ENCODE results near the gene ISY1. TPM values are rescaled to one million over a fixed set of nuclear protein-coding genes. Genes with fewer than 3 reads are reported as not detected.

ISY1 gene
- total and polyA plus RNA-seq, 2 donors from 2014 or later, result 22.4 to 27.1 TPM

GRCh38 chr3:129104051-129104450 is 56.8 kb downstream of the ISY1 start:
- H3K9ac ChIP-seq (ENCODE audit: low read length in 3 of 3), result no peak overlapping the region
- H3K36me3 ChIP-seq (ENCODE audit: control insufficient read depth in 2 of 3, insufficient read depth in 3 of 3, low read length in 3 of 3), result peaks cover 0 to 5% (median 0%) of the 10 kb centered on the region in 3 donors
- no peaks in the 10 kb centered on the region for H3K9me3 ChIP-seq (ENCODE audit: control insufficient read depth in 2 of 3, insufficient read depth in 1 of 3, low read length in 3 of 3)
- H3K27me3 ChIP-seq (ENCODE audit: control insufficient read depth, insufficient read depth, low read length), result no peaks in the 10 kb centered on the region
- peaks cover 0 to 13% (median 0%) of the 10 kb centered on the region in 3 donors for H3K4me1 ChIP-seq (ENCODE audit: control insufficient read depth in 2 of 3, insufficient read depth in 2 of 3, low read depth in 1 of 3, low read length in 3 of 3)
- no peak for TF ChIP-seq CTCF (IDR thresholded peaks at IDR 0.05; ENCODE audit: borderline replicate concordance, extremely low read depth, insufficient read depth)
- no peak overlapping the region for H3K4me3 ChIP-seq (ENCODE audit: low read length in 3 of 3)
- DNase-seq, result no peak
- no peak overlapping the region for H3K27ac ChIP-seq (ENCODE audit: low read depth in 2 of 2, low read length in 2 of 2)
- intact Hi-C loops (cut with DNase I), result no loop called here
- FAIRE-seq, result no peak

GRCh38 chr3:129103296-129103695 is 57.6 kb downstream of the ISY1 start:
- Histone ChIP-seq H3K4me1 (ENCODE audit: control insufficient read depth in 2 of 3, insufficient read depth in 2 of 3, low read depth in 1 of 3, low read length in 3 of 3) (peaks cover 0 to 13% (median 0%) of the 10 kb centered on the region in 3 donors), H3K27me3 (ENCODE audit: control insufficient read depth, insufficient read depth, low read length) (no peaks in the 10 kb centered on the region), H3K4me3 (ENCODE audit: low read length in 3 of 3) (no peak overlapping the region), H3K9ac (ENCODE audit: low read length in 3 of 3) (no peak overlapping the region), H3K27ac (ENCODE audit: low read depth in 2 of 2, low read length in 2 of 2) (no peak overlapping the region), H3K9me3 (ENCODE audit: control insufficient read depth in 2 of 3, insufficient read depth in 1 of 3, low read length in 3 of 3) (no peaks in the 10 kb centered on the region), H3K36me3 (ENCODE audit: control insufficient read depth in 2 of 3, insufficient read depth in 3 of 3, low read length in 3 of 3) (peaks cover 0 to 5% (median 0%) of the 10 kb centered on the region in 3 donors)
- FAIRE-seq (no peak), DNase-seq (peak in 1 of 5 donors; percentile 5)
- intact Hi-C loops (cut with DNase I), result no loop called here
- TF ChIP-seq CTCF (IDR thresholded peaks at IDR 0.05; ENCODE audit: borderline replicate concordance, extremely low read depth, insufficient read depth), result no peak

- DNase-seq (peak in 3 of 5 donors; percentile 24 to 52 (median 29)), FAIRE-seq (no peak)
- no peak overlapping the region for H3K27ac ChIP-seq (ENCODE audit: low read depth in 2 of 2, low read length in 2 of 2)
- H3K4me1 ChIP-seq (ENCODE audit: control insufficient read depth in 2 of 3, insufficient read depth in 2 of 3, low read depth in 1 of 3, low read length in 3 of 3), result peaks cover 0 to 7% (median 0%) of the 10 kb centered on the region in 3 donors
- no peaks in the 10 kb centered on the region for H3K27me3 ChIP-seq (ENCODE audit: control insufficient read depth, insufficient read depth, low read length)
- H3K9ac ChIP-seq (ENCODE audit: low read length in 3 of 3), result no peak overlapping the region
- no peak overlapping the region for H3K4me3 ChIP-seq (ENCODE audit: low read length in 3 of 3)
- H3K36me3 ChIP-seq (ENCODE audit: control insufficient read depth in 2 of 3, insufficient read depth in 3 of 3, low read length in 3 of 3), result peaks cover 0 to under 1% (median 0%) of the 10 kb centered on the region in 3 donors
- no peak for TF ChIP-seq CTCF (IDR thresholded peaks at IDR 0.05; ENCODE audit: borderline replicate concordance, extremely low read depth, insufficient read depth)
- intact Hi-C loops (cut with DNase I), result no loop called here
- no peaks in the 10 kb centered on the region for H3K9me3 ChIP-seq (ENCODE audit: control insufficient read depth in 2 of 3, insufficient read depth in 1 of 3, low read length in 3 of 3)
Observed at GRCh38 chr3:129101370-129102138, 59.3 kb downstream of the ISY1 start.
